Panc1 (cell line): ENCODE results near the gene AAMP. TPM values are rescaled to one million over a fixed set of nuclear protein-coding genes. Genes with fewer than 3 reads are reported as not detected.

Experiments used
- ATAC-seq: fragments of 200-7000 bp; cut with Tn5 transposase; 2 replicates; pipeline ENCODE4 v1.9.1; 2020; ENCODE audit warnings: mild to moderate bottlenecking, moderate library complexity
- BruUV-seq: library from RNA; stranded (reverse); fragments of 400-500 nt; replicated peaks from 2 replicates; lab custom pipeline; 2021; lab: Mats Ljungman, UMichigan
- CTCF ChIA-PET: fragments of 300-600 bp; sonication (Branson Sonifier 250); formaldehyde crosslinking; loops from one replicate; lab custom pipeline; 2022; ENCODE audit warnings: antibody characterized with exemption; lab: Charles Lee
- POLR2A ChIA-PET: fragments of 300-600 bp; sonication (Branson Sonifier 250); formaldehyde crosslinking; loops from one replicate; lab custom pipeline; 2022; ENCODE audit warnings: antibody characterized with exemption; lab: Charles Lee
- DNase-seq: peaks from one replicate; pipeline ENCODE4 v3.0.0-alpha.2; 2010; ENCODE audit warnings: low read depth, low spot score
- H3K27ac ChIP-seq: 2 replicates; pipeline ENCODE4 v1.5.1; 2011; ENCODE audit warnings: mild to moderate bottlenecking, low read length, inconsistent platforms
- H3K27me3 ChIP-seq: fragments of 200-500 bp; sonication (Bioruptor generic); 2 replicates; pipeline ENCODE4 v1.6.0; 2014; ENCODE audit warnings: low read length, inconsistent platforms; ENCODE audit not compliant: control insufficient read depth, insufficient read depth
- H3K36me3 ChIP-seq: fragments of 200-500 bp; sonication (Bioruptor generic); 2 replicates; pipeline ENCODE4 v1.5.1; 2014; ENCODE audit warnings: inconsistent platforms, mild to moderate bottlenecking, low read length, moderate library complexity; ENCODE audit not compliant: control insufficient read depth, insufficient read depth
- H3K4me1 ChIP-seq: 2 replicates; pipeline ENCODE4 v1.5.1; 2011; ENCODE audit warnings: inconsistent platforms, mild to moderate bottlenecking, low read length, moderate library complexity; ENCODE audit not compliant: control insufficient read depth, insufficient read depth
- H3K4me3 ChIP-seq, 2 experiments: 2 replicates each; pipeline ENCODE4 v1.5.1; 2011 to 2012; ENCODE audit warnings: low read depth in 2 of 2, low read length in 2 of 2, mild to moderate bottlenecking in 2 of 2, inconsistent platforms in 1 of 2, moderate library complexity in 1 of 2
- H3K9me3 ChIP-seq: fragments of 200-500 bp; sonication (Bioruptor generic); 2 replicates; pipeline ENCODE4 v1.5.1; 2014; ENCODE audit warnings: low read depth, mild to moderate bottlenecking, inconsistent platforms, low read length, moderate library complexity; ENCODE audit not compliant: control insufficient read depth, insufficient read depth
- CTCF ChIP-seq: fragments of 450-650 bp; IDR thresholded peaks from 2 replicates; pipeline ENCODE4 v1.5.1; 2017; ENCODE audit warnings: mild to moderate bottlenecking
- POLR2AphosphoS5 ChIP-seq: IDR thresholded peaks from 2 replicates; pipeline ENCODE4 v1.6.1; 2012; ENCODE audit warnings: mild to moderate bottlenecking, low read depth, low read length, moderate library complexity
- REST ChIP-seq, 2 experiments: IDR thresholded peaks; 2 replicates each; pipeline ENCODE4 v1.6.1; 2011 to 2012; ENCODE audit warnings: low read depth in 2 of 2, control low read depth in 1 of 2, low read length in 1 of 2, mild to moderate bottlenecking in 1 of 2, moderate library complexity in 1 of 2; ENCODE audit not compliant: insufficient read depth in 1 of 2
- SIN3A ChIP-seq: IDR thresholded peaks from 2 replicates; pipeline ENCODE4 v1.6.1; 2012; ENCODE audit warnings: low read depth, mild to moderate bottlenecking, low read length, moderate library complexity, borderline replicate concordance; ENCODE audit not compliant: insufficient read depth
- TCF7L2 ChIP-seq: IDR thresholded peaks from 2 replicates; pipeline ENCODE4 v1.6.1; 2011; ENCODE audit warnings: mild to moderate bottlenecking, low read depth, low read length, inconsistent platforms
- in situ Hi-C: cut with HindIII; loops from 2 replicates; pipeline ENCODE4 v1.10.0; 2016; ENCODE audit warnings: low sequenced_read_pairs, low pct_unique_long_range_greater_than_20kb
- intact Hi-C: fragments of 100-400 bp; cut with micrococcal nuclease; formaldehyde crosslinking; loops from one replicate; pipeline ENCODE4 v1.10.0; 2022; ENCODE audit not compliant: unreplicated experiment
- total RNA-seq: library from RNA; stranded (reverse); gene quantifications from one replicate; pipeline ENCODE4 v1.2.1, GENCODE V29; 2021; ENCODE audit not compliant: unreplicated experiment

The AAMP gene
- total RNA-seq, 1 experiment from 2014 or later, result 103 TPM

GRCh38 chr2:218276986-218277755 is 7.2 kb upstream of the AAMP start:
- Histone ChIP-seq H3K4me1 (peaks cover 9% of the 10 kb centered on the region), H3K9me3 (no peaks in the 10 kb centered on the region), H3K27me3 (no peaks in the 10 kb centered on the region), H3K27ac (no peak overlapping the region), H3K4me3 (no peak overlapping the region), H3K36me3 (peaks cover 2% of the 10 kb centered on the region)
- ATAC-seq (no peak), DNase-seq (no peak)
- no peak for TF ChIP-seq SIN3A
- TF ChIP-seq POLR2AphosphoS5, result no peak
- TF ChIP-seq TCF7L2, result no peak
- BruUV-seq, result no TSS peak
- intact Hi-C loops, result no loop called here
- ChIA-PET POLR2A (no interaction called here), CTCF (no interaction called here)
- in situ Hi-C loops, result no loop called here

- Histone ChIP-seq H3K9me3 (no peaks in the 10 kb centered on the region), H3K4me3 (no peak overlapping the region), H3K27ac (no peak overlapping the region), H3K27me3 (no peaks in the 10 kb centered on the region), H3K4me1 (peaks cover 20% of the 10 kb centered on the region), H3K36me3 (peaks cover 4% of the 10 kb centered on the region)
- no peak for ATAC-seq
- in situ Hi-C loops, result no loop called here
- no TSS peak for BruUV-seq
- no peak for TF ChIP-seq CTCF
- TF ChIP-seq TCF7L2, result no peak
- TF ChIP-seq POLR2AphosphoS5, result no peak
- TF ChIP-seq REST (IDR thresholded peaks at IDR 0.05; ENCODE audit: insufficient read depth in 1 of 2, low read depth in 2 of 2, low read length in 1 of 2), result no peak
- no peak for TF ChIP-seq SIN3A
- POLR2A ChIA-PET, result no interaction called here
- CTCF ChIA-PET, result no interaction called here
- intact Hi-C loops, result no loop called here
- DNase-seq, result no peak
Measured at GRCh38 chr2:218275371-218276072, 5.6 kb upstream of the AAMP start.

DNA sequence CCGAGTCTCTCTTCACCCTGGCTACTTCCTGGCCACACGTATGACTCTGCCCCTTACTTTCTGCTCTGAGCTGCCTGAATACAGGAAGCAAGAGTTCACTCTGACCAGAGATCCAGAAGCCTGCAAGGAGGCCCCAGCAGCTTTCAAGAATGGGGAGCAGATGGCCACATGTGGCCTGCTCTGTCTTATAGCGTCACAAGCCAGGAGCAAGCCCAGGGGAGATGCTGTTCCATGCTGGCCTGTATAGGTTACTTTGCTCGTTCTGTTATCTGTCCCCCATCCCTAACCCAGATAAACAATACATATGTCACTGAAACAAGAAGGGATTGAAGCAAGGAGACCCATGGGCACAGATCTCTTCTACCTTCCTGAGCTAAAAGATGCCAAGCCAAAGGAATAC is 4.6 kb upstream of the AAMP start:
- peaks cover 4% of the 10 kb centered on the region for H3K36me3 ChIP-seq
- no peak overlapping the region for H3K4me3 ChIP-seq
- no peak for DNase-seq
- in situ Hi-C loops (no loop called here), intact Hi-C loops (no loop called here)
- ATAC-seq, result no peak
- TF ChIP-seq REST (IDR thresholded peaks at IDR 0.05; ENCODE audit: insufficient read depth in 1 of 2, low read depth in 2 of 2, low read length in 1 of 2), result no peak
- no peak for TF ChIP-seq TCF7L2
- no peak for TF ChIP-seq CTCF
- TF ChIP-seq POLR2AphosphoS5, result no peak
- TF ChIP-seq SIN3A, result no peak
- peaks cover 20% of the 10 kb centered on the region for H3K4me1 ChIP-seq
- BruUV-seq, result TSS peak; percentile 88
- H3K9me3 ChIP-seq, result no peaks in the 10 kb centered on the region
- ChIA-PET CTCF (no interaction called here), POLR2A (interaction anchor here (0.6 kb wide), 1 partner anchor 17 kb away, joined by 5 read pairs; the partner anchor contains the start of gene TMBIM1)
- H3K27ac ChIP-seq, result no peak overlapping the region
- no peaks in the 10 kb centered on the region for H3K27me3 ChIP-seq
